IMR-90 (cell line): ENCODE results near the gene SYMPK.

Source experiments
- BHLHE40 ChIP-seq: fragments of 150-350 bp; IDR thresholded peaks from 2 replicates; pipeline ENCODE4 v1.6.1; 2016; ENCODE audit warnings: mild to moderate bottlenecking, low read depth, low read length
- CEBPB ChIP-seq: IDR thresholded peaks from 2 replicates; pipeline ENCODE4 v1.6.1; 2012; ENCODE audit warnings: low read depth, low read length, improper control_type of control experiment
- ELK1 ChIP-seq: fragments of 150-350 bp; IDR thresholded peaks from 2 replicates; pipeline ENCODE4 v1.6.1; 2016; ENCODE audit warnings: low read depth, mild to moderate bottlenecking, low read length, moderate library complexity, borderline replicate concordance
- MAFK ChIP-seq: IDR thresholded peaks from 2 replicates; pipeline ENCODE4 v1.6.1; 2012; ENCODE audit warnings: low read depth, low read length, improper control_type of control experiment
- POLR2A ChIP-seq: IDR thresholded peaks from 2 replicates; pipeline ENCODE4 v1.6.1; 2012; ENCODE audit warnings: mild to moderate bottlenecking, low read depth, low read length
- RAD21 ChIP-seq: IDR thresholded peaks from 2 replicates; pipeline ENCODE4 v1.6.1; 2012; ENCODE audit warnings: low read length, improper control_type of control experiment
- RCOR1 ChIP-seq: IDR thresholded peaks from 2 replicates; pipeline ENCODE4 v1.6.1; 2012; ENCODE audit warnings: mild to moderate bottlenecking, low read length, improper control_type of control experiment; ENCODE audit not compliant: insufficient replicate concordance
- RFX5 ChIP-seq: IDR thresholded peaks from 2 replicates; pipeline ENCODE4 v1.8.0; 2012; ENCODE audit warnings: low read depth, mild to moderate bottlenecking, low read length, moderate library complexity
- SMC3 ChIP-seq: fragments of 150-350 bp; IDR thresholded peaks from 2 replicates; pipeline ENCODE4 v1.6.1; 2016; ENCODE audit warnings: low read depth, mild to moderate bottlenecking, antibody characterized with exemption, low read length, moderate library complexity
- USF2 ChIP-seq: fragments of 150-350 bp; IDR thresholded peaks from 2 replicates; pipeline ENCODE4 v1.6.1; 2017; ENCODE audit warnings: mild to moderate bottlenecking, antibody characterized with exemption, low read length, low read depth
- TF ChIP-seq, protein P1 (sequence below): conservative IDR thresholded peaks from 2 replicates; pipeline ENCODE4 v1.5.1; 2012; ENCODE audit warnings: mild to moderate bottlenecking, low read depth, low read length, improper control_type of control experiment

- TF ChIP-seq, protein P1, sequence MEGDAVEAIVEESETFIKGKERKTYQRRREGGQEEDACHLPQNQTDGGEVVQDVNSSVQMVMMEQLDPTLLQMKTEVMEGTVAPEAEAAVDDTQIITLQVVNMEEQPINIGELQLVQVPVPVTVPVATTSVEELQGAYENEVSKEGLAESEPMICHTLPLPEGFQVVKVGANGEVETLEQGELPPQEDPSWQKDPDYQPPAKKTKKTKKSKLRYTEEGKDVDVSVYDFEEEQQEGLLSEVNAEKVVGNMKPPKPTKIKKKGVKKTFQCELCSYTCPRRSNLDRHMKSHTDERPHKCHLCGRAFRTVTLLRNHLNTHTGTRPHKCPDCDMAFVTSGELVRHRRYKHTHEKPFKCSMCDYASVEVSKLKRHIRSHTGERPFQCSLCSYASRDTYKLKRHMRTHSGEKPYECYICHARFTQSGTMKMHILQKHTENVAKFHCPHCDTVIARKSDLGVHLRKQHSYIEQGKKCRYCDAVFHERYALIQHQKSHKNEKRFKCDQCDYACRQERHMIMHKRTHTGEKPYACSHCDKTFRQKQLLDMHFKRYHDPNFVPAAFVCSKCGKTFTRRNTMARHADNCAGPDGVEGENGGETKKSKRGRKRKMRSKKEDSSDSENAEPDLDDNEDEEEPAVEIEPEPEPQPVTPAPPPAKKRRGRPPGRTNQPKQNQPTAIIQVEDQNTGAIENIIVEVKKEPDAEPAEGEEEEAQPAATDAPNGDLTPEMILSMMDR, result no peak
- TF ChIP-seq ELK1, result no peak
- no peak for TF ChIP-seq RAD21
- TF ChIP-seq RCOR1, result no peak
- no peak for TF ChIP-seq RFX5
- no peak for TF ChIP-seq CEBPB
- no peak for TF ChIP-seq POLR2A
- no peak for TF ChIP-seq BHLHE40
- TF ChIP-seq SMC3, result no peak
- no peak for TF ChIP-seq USF2
- no peak for TF ChIP-seq MAFK
These were observed 68.3 kb downstream of the SYMPK start for GRCh38 chr19:45794627-45795026.
